ENCODE data around the gene TRIOBP. TPM values are rescaled to one million over a fixed set of nuclear protein-coding genes. Genes with fewer than 3 reads are reported as not detected.

The TRIOBP gene
- total and polyA plus RNA-seq, 2 donors from 2014 or later = 32.1 to 125 TPM

- Histone ChIP-seq H3K9me3 (ENCODE audit: control insufficient read depth in 2 of 3, insufficient read depth in 1 of 3, low read length in 3 of 3) (no peaks in the 10 kb centered on the region), H3K36me3 (ENCODE audit: control insufficient read depth in 2 of 3, insufficient read depth in 3 of 3, low read length in 3 of 3) (no peaks in the 10 kb centered on the region), H3K27ac (ENCODE audit: low read depth in 2 of 2, low read length in 2 of 2) (no peak overlapping the region), H3K4me3 (ENCODE audit: low read length in 3 of 3) (no peak overlapping the region), H3K27me3 (ENCODE audit: control insufficient read depth, insufficient read depth, low read length) (no peaks in the 10 kb centered on the region), H3K4me1 (ENCODE audit: control insufficient read depth in 2 of 3, insufficient read depth in 2 of 3, low read depth in 1 of 3, low read length in 3 of 3) (no peaks in the 10 kb centered on the region), H3K9ac (ENCODE audit: low read length in 3 of 3) (no peak overlapping the region)
- FAIRE-seq = no peak
- no peak for TF ChIP-seq CTCF (IDR thresholded peaks at IDR 0.05; ENCODE audit: borderline replicate concordance, extremely low read depth, insufficient read depth)
- DNase-seq = no peak
- intact Hi-C loops (cut with DNase I) = no loop called here
Observed at GRCh38 chr22:37726241-37726887, 29.5 kb downstream of the TRIOBP start.

GRCh38 chr22:37728620-37729019, 31.8 kb downstream of the TRIOBP start:
- H3K4me1 ChIP-seq (ENCODE audit: control insufficient read depth in 2 of 3, insufficient read depth in 2 of 3, low read depth in 1 of 3, low read length in 3 of 3) = no peaks in the 10 kb centered on the region
- no peak overlapping the region for H3K9ac ChIP-seq (ENCODE audit: low read length in 3 of 3)
- no peaks in the 10 kb centered on the region for H3K27me3 ChIP-seq (ENCODE audit: control insufficient read depth, insufficient read depth, low read length)
- no peak for TF ChIP-seq CTCF (IDR thresholded peaks at IDR 0.05; ENCODE audit: borderline replicate concordance, extremely low read depth, insufficient read depth)
- no peaks in the 10 kb centered on the region for H3K9me3 ChIP-seq (ENCODE audit: control insufficient read depth in 2 of 3, insufficient read depth in 1 of 3, low read length in 3 of 3)
- intact Hi-C loops (cut with DNase I) = no loop called here
- DNase-seq (no peak), FAIRE-seq (no peak)
- H3K4me3 ChIP-seq (ENCODE audit: low read length in 3 of 3) = no peak overlapping the region
- no peak overlapping the region for H3K27ac ChIP-seq (ENCODE audit: low read depth in 2 of 2, low read length in 2 of 2)
- H3K36me3 ChIP-seq (ENCODE audit: control insufficient read depth in 2 of 3, insufficient read depth in 3 of 3, low read length in 3 of 3) = no peaks in the 10 kb centered on the region

GRCh38 chr22:37731804-37732471, 35.1 kb downstream of the TRIOBP start:
- FAIRE-seq (no peak), DNase-seq (no peak)
- H3K9ac ChIP-seq (ENCODE audit: low read length in 3 of 3) = no peak overlapping the region
- no peaks in the 10 kb centered on the region for H3K36me3 ChIP-seq (ENCODE audit: control insufficient read depth in 2 of 3, insufficient read depth in 3 of 3, low read length in 3 of 3)
- no peaks in the 10 kb centered on the region for H3K9me3 ChIP-seq (ENCODE audit: control insufficient read depth in 2 of 3, insufficient read depth in 1 of 3, low read length in 3 of 3)
- no peak overlapping the region for H3K4me3 ChIP-seq (ENCODE audit: low read length in 3 of 3)
- H3K4me1 ChIP-seq (ENCODE audit: control insufficient read depth in 2 of 3, insufficient read depth in 2 of 3, low read depth in 1 of 3, low read length in 3 of 3) = no peaks in the 10 kb centered on the region
- H3K27ac ChIP-seq (ENCODE audit: low read depth in 2 of 2, low read length in 2 of 2) = no peak overlapping the region
- intact Hi-C loops (cut with DNase I) = no loop called here
- no peaks in the 10 kb centered on the region for H3K27me3 ChIP-seq (ENCODE audit: control insufficient read depth, insufficient read depth, low read length)
- TF ChIP-seq CTCF (IDR thresholded peaks at IDR 0.05; ENCODE audit: borderline replicate concordance, extremely low read depth, insufficient read depth) = peak; percentile 7

Data from kidney (tissue), 14 donors.